Measurements from ENCODE around the gene PHF20. TPM values are rescaled to one million over a fixed set of nuclear protein-coding genes. Genes with fewer than 3 reads are reported as not detected.

The PHF20 gene
- polyA plus RNA-seq, 3 donors = 54.7 to 78.2 (median 73.6) TPM

- Histone ChIP-seq H4K20me1 (ENCODE audit: insufficient read depth, low read length) (no peaks in the 10 kb centered on the region), H3K4me1 (ENCODE audit: control insufficient read depth in 1 of 2, insufficient read depth in 2 of 2, low read length in 2 of 2) (peaks cover 0 to 10% of the 10 kb centered on the region in 2 donors), H3K4me3 (replicated peaks in 1 of 3; ENCODE audit: low read depth in 2 of 3, low read length in 3 of 3) (no peak overlapping the region), H3K4me2 (replicated peaks; ENCODE audit: extremely low read depth, low read length, poor library complexity, severe bottlenecking) (no peak overlapping the region), H3K9ac (ENCODE audit: insufficient read depth, low read length, poor library complexity, severe bottlenecking) (no peak overlapping the region), H3K27me3 (ENCODE audit: control insufficient read depth in 2 of 2, insufficient read depth in 2 of 2, low read length in 2 of 2) (peaks cover 0 to 5% of the 10 kb centered on the region in 2 donors), H3K36me3 (replicated peaks in 1 of 2; ENCODE audit: control insufficient read depth in 1 of 2, insufficient read depth in 2 of 2, low read length in 2 of 2) (no peaks in the 10 kb centered on the region), H3K79me2 (ENCODE audit: insufficient read depth, low read length) (no peaks in the 10 kb centered on the region), H3K27ac (ENCODE audit: low read depth in 1 of 2, low read length in 2 of 2) (no peak overlapping the region), H2AFZ (ENCODE audit: insufficient read depth, low read depth, low read length, poor library complexity, severe bottlenecking) (no peak overlapping the region), H3K9me3 (replicated peaks in 1 of 2; ENCODE audit: control insufficient read depth in 1 of 2, insufficient read depth in 1 of 2, low read length in 2 of 2) (no peaks in the 10 kb centered on the region)
- DNase-seq = no peak
- H3K27ac Mint-ChIP-seq = no peak overlapping the region
- peaks cover 12% of the 10 kb centered on the region for H3K4me1 Mint-ChIP-seq
- no peak for TF ChIP-seq CTCF (IDR thresholded peaks at IDR 0.05)
- peaks cover 10 to 18% (median 12%) of the 10 kb centered on the region in 3 donors for H3K27me3 Mint-ChIP-seq (ENCODE audit: low read depth in 3 of 3)
- no peak overlapping the region for H3K4me3 Mint-ChIP-seq
- no peaks in the 10 kb centered on the region for H3K36me3 Mint-ChIP-seq
- H3K9me3 Mint-ChIP-seq = no peaks in the 10 kb centered on the region
- intact Hi-C loops (cut with micrococcal nuclease) = no loop called here
- no CpG with 5 or more reads among the region's 2 CpGs for WGBS (ENCODE audit: insufficient coverage)
These were observed 217.2 kb downstream of the PHF20 start for GRCh38 chr20:35988910-35989463.

GRCh38 chr20:35991142-35991771, 219.4 kb downstream of the PHF20 start:
- no peaks in the 10 kb centered on the region for H3K36me3 ChIP-seq (replicated peaks in 1 of 2; ENCODE audit: control insufficient read depth in 1 of 2, insufficient read depth in 2 of 2, low read length in 2 of 2)
- H3K79me2 ChIP-seq (ENCODE audit: insufficient read depth, low read length) = no peaks in the 10 kb centered on the region
- H3K4me1 ChIP-seq (ENCODE audit: control insufficient read depth in 1 of 2, insufficient read depth in 2 of 2, low read length in 2 of 2) = peaks cover 4 to 9% of the 10 kb centered on the region in 2 donors
- Mint-ChIP-seq H3K27ac (no peak overlapping the region), H3K4me3 (no peak overlapping the region), H3K4me1 (peaks cover 11% of the 10 kb centered on the region), H3K27me3 (ENCODE audit: low read depth in 3 of 3) (peaks cover 8 to 18% (median 12%) of the 10 kb centered on the region in 3 donors), H3K36me3 (no peaks in the 10 kb centered on the region), H3K9me3 (no peaks in the 10 kb centered on the region)
- WGBS (ENCODE audit: insufficient coverage) = no CpG with 5 or more reads among the region's 3 CpGs
- no peak overlapping the region for H3K27ac ChIP-seq (ENCODE audit: low read depth in 1 of 2, low read length in 2 of 2)
- H3K27me3 ChIP-seq (ENCODE audit: control insufficient read depth in 2 of 2, insufficient read depth in 2 of 2, low read length in 2 of 2) = peaks cover 0 to 5% of the 10 kb centered on the region in 2 donors
- no peak overlapping the region for H2AFZ ChIP-seq (ENCODE audit: insufficient read depth, low read depth, low read length, poor library complexity, severe bottlenecking)
- no peak overlapping the region for H3K4me2 ChIP-seq (replicated peaks; ENCODE audit: extremely low read depth, low read length, poor library complexity, severe bottlenecking)
- H3K9me3 ChIP-seq (replicated peaks in 1 of 2; ENCODE audit: control insufficient read depth in 1 of 2, insufficient read depth in 1 of 2, low read length in 2 of 2) = no peaks in the 10 kb centered on the region
- H3K4me3 ChIP-seq (replicated peaks in 1 of 3; ENCODE audit: low read depth in 2 of 3, low read length in 3 of 3) = no peak overlapping the region
- H3K9ac ChIP-seq (ENCODE audit: insufficient read depth, low read length, poor library complexity, severe bottlenecking) = no peak overlapping the region
- H4K20me1 ChIP-seq (ENCODE audit: insufficient read depth, low read length) = no peaks in the 10 kb centered on the region
- DNase-seq = peak in 1 of 3 donors; percentile 12
- peak; percentile 48 for TF ChIP-seq CTCF (IDR thresholded peaks at IDR 0.05)
- intact Hi-C loops (cut with micrococcal nuclease) = loop anchor here in 1 of 2 donors (10.0 kb wide), 1 partner anchor 74 kb away; no protein-coding TSS in a partner anchor
